HEK293 (cell line): ENCODE results near the gene ASCC3.

Experiments
- ZNF138 ChIP-seq: fragments of 450-650 bp; formaldehyde crosslinking; IDR thresholded peaks from 2 replicates; pipeline ENCODE4 v1.5.1; 2016; ENCODE audit warnings: missing biosample characterization, missing genetic modification characterization, borderline replicate concordance
- ZNF184 ChIP-seq: fragments of 450-650 bp; IDR thresholded peaks from 2 replicates; pipeline ENCODE4 v1.5.1; 2018; ENCODE audit warnings: missing biosample characterization, mild to moderate bottlenecking, missing genetic modification characterization
- ZNF274 ChIP-seq, 2 experiments: fragments of 200-500 bp in 1 of 2; fragments of 450-650 bp in 1 of 2; sonication (Bioruptor generic) in 1 of 2; formaldehyde crosslinking in 1 of 2; IDR thresholded peaks; 2 replicates each; pipeline versions ENCODE4 v1.5.1 to v1.6.1; 2014 to 2016; ENCODE audit warnings: borderline replicate concordance in 1 of 2, inconsistent platforms in 1 of 2, low read length in 1 of 2, missing biosample characterization in 1 of 2, missing genetic modification characterization in 1 of 2
- ZNF292 ChIP-seq: fragments of 450-650 bp; formaldehyde crosslinking; IDR thresholded peaks from 2 replicates; pipeline ENCODE4 v1.5.1; 2016; ENCODE audit warnings: low read depth, missing biosample characterization, missing genetic modification characterization, borderline replicate concordance
- ZNF677 ChIP-seq: fragments of 450-650 bp; IDR thresholded peaks from 2 replicates; pipeline ENCODE4 v1.5.0; 2018; ENCODE audit warnings: missing biosample characterization, mild to moderate bottlenecking, missing genetic modification characterization, moderate library complexity
- ZNF843 ChIP-seq: fragments of 450-650 bp; formaldehyde crosslinking; IDR thresholded peaks from 2 replicates; pipeline ENCODE4 v1.5.1; 2016; ENCODE audit warnings: missing biosample characterization, missing genetic modification characterization
- TF ChIP-seq, protein P1 (sequence below): fragments of 450-650 bp; formaldehyde crosslinking; IDR thresholded peaks from 2 replicates; pipeline ENCODE4 v1.5.1; 2016; ENCODE audit warnings: missing biosample characterization, missing genetic modification characterization
- TF ChIP-seq, protein P2 (sequence below): fragments of 450-650 bp; formaldehyde crosslinking; IDR thresholded peaks from 2 replicates; pipeline ENCODE4 v1.5.1; 2016; ENCODE audit warnings: missing biosample characterization, missing genetic modification characterization
- TF ChIP-seq, protein P3 (sequence below): fragments of 450-650 bp; IDR thresholded peaks from 2 replicates; pipeline ENCODE4 v1.5.1; 2018; ENCODE audit warnings: missing biosample characterization, missing genetic modification characterization

DNA sequence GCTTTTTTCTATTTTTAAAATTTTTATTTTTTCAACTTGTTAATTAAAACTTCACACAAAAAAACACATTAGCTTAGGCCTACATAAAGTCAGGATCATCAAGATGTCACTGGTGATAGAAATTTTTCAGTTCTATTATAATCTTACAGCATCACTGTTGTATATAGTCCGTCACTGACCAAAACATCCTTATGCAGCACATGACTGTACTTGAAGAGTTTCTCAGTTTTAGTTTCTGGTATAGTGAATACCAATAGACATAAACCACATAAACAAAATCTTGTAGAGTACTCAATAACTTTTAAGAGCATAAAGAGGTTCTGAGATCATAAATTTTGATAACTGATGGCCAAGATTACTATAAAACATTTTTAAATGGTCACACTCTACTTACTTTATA lies 71.8 kb downstream of the ASCC3 start:
- TF ChIP-seq ZNF138 (tag by site-specific recombination) (no peak), ZNF292 (tag by site-specific recombination) (no peak), ZNF184 (tag by site-specific recombination) (no peak), ZNF677 (tag by site-specific recombination) (no peak), ZNF843 (tag by site-specific recombination) (no peak), ZNF274 (IDR thresholded peaks at IDR 0.05; ENCODE audit: low read length) (no peak), ZNF274 (tag by site-specific recombination; IDR thresholded peaks at IDR 0.05; ENCODE audit: borderline replicate concordance) (no peak)
- TF ChIP-seq, protein P1, sequence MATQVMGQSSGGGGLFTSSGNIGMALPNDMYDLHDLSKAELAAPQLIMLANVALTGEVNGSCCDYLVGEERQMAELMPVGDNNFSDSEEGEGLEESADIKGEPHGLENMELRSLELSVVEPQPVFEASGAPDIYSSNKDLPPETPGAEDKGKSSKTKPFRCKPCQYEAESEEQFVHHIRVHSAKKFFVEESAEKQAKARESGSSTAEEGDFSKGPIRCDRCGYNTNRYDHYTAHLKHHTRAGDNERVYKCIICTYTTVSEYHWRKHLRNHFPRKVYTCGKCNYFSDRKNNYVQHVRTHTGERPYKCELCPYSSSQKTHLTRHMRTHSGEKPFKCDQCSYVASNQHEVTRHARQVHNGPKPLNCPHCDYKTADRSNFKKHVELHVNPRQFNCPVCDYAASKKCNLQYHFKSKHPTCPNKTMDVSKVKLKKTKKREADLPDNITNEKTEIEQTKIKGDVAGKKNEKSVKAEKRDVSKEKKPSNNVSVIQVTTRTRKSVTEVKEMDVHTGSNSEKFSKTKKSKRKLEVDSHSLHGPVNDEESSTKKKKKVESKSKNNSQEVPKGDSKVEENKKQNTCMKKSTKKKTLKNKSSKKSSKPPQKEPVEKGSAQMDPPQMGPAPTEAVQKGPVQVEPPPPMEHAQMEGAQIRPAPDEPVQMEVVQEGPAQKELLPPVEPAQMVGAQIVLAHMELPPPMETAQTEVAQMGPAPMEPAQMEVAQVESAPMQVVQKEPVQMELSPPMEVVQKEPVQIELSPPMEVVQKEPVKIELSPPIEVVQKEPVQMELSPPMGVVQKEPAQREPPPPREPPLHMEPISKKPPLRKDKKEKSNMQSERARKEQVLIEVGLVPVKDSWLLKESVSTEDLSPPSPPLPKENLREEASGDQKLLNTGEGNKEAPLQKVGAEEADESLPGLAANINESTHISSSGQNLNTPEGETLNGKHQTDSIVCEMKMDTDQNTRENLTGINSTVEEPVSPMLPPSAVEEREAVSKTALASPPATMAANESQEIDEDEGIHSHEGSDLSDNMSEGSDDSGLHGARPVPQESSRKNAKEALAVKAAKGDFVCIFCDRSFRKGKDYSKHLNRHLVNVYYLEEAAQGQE (tag by site-specific recombination) = no peak
- TF ChIP-seq, protein P2, sequence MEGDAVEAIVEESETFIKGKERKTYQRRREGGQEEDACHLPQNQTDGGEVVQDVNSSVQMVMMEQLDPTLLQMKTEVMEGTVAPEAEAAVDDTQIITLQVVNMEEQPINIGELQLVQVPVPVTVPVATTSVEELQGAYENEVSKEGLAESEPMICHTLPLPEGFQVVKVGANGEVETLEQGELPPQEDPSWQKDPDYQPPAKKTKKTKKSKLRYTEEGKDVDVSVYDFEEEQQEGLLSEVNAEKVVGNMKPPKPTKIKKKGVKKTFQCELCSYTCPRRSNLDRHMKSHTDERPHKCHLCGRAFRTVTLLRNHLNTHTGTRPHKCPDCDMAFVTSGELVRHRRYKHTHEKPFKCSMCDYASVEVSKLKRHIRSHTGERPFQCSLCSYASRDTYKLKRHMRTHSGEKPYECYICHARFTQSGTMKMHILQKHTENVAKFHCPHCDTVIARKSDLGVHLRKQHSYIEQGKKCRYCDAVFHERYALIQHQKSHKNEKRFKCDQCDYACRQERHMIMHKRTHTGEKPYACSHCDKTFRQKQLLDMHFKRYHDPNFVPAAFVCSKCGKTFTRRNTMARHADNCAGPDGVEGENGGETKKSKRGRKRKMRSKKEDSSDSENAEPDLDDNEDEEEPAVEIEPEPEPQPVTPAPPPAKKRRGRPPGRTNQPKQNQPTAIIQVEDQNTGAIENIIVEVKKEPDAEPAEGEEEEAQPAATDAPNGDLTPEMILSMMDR (tag by site-specific recombination) = no peak
- TF ChIP-seq, protein P3, sequence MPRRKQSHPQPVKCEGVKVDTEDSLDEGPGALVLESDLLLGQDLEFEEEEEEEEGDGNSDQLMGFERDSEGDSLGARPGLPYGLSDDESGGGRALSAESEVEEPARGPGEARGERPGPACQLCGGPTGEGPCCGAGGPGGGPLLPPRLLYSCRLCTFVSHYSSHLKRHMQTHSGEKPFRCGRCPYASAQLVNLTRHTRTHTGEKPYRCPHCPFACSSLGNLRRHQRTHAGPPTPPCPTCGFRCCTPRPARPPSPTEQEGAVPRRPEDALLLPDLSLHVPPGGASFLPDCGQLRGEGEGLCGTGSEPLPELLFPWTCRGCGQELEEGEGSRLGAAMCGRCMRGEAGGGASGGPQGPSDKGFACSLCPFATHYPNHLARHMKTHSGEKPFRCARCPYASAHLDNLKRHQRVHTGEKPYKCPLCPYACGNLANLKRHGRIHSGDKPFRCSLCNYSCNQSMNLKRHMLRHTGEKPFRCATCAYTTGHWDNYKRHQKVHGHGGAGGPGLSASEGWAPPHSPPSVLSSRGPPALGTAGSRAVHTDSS (tag by site-specific recombination) = no peak
